HG02884 (cell line): ENCODE results near the gene ZNF821.
"Not testable (repeated sequence)": the region's sequence is repeated elsewhere in the genome, so short reads cannot be mapped to it uniquely, and the experiment has no call there.

Experiments
- ATAC-seq: cut with Tn5 transposase; IDR thresholded peaks from one replicate; pipeline ENCODE4 v1.9.1; 2021; ENCODE audit warnings: mild to moderate bottlenecking, moderate library complexity; ENCODE audit not compliant: unreplicated experiment

ZNF821 gene

DNA sequence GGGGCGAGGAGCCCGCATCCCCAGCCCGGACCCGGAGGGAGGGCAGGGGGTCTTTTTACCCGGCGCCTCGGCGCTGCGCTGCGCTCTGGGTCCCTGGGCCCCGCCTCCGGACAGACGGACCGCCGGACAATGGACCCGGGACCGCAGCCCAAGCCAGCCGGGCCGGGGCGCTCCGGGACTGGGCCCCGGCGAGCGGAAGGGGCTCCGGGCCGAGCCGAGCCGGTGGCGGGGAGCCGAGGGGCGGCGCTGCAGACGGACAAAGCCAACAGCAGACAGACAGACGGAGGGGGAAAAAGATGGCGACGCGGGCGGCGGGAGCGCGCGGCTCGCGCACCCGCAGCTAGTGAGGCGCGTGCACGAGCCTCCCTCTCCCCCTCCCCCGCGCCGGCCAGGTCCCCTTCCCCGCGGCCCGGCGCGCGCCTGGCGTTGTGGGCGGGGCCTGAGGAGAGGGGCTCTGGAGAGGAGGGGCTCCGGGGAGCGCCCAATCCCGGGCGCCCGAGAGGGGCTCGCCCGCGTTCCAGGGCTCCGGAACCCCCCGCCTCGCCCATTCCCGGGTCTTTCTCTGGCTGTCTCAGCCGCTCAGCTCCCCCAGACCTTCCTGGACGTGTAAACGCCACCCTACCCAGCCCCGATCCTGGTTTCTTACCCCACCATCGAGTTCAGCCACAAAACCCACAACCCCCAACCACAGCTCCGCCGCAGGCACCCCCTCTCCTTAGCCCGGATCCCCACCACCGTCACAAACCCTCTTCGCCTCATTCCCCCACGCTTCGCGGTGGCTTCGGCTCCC lies at the start of gene ZNF821:
ZNF821 (minus strand) TSS at position 334 of the 790 bp plus-strand sequence. CDS start 4,236 bp downstream, outside the sequence.
- peak; percentile 45 for ATAC-seq

DNA sequence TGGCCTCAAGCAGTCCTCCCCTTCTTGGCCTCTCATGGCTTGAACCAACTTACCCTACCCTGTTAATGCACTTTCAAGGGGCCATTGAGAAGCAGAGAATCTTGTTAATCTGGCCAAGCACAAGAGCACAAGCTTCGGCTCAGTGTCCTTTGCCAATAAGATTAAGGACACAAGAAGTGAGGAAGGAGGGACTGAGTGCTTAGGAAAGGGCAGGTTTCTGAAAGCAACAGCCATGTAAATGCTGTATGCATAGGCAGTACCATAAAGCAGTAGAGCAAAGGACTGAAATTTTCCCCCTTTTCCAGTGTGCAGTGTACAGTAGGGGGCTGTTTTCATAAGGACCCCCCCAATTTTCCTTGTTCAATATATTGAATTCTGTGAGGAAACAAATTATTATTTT lies 49.0 kb upstream of the ZNF821 start:
- no peak for ATAC-seq

- ATAC-seq = no peak
Observed at GRCh38 chr16:71931599-71931998, 47.6 kb upstream of the ZNF821 start.

- ATAC-seq = no peak
Observed at GRCh38 chr16:71931001-71931400, 47.0 kb upstream of the ZNF821 start.

- no peak for ATAC-seq
Observed at GRCh38 chr16:71930013-71930563, 46.1 kb upstream of the ZNF821 start.

GRCh38 chr16:71929048-71929447 lies 45.1 kb upstream of the ZNF821 start:
- ATAC-seq = no peak

DNA sequence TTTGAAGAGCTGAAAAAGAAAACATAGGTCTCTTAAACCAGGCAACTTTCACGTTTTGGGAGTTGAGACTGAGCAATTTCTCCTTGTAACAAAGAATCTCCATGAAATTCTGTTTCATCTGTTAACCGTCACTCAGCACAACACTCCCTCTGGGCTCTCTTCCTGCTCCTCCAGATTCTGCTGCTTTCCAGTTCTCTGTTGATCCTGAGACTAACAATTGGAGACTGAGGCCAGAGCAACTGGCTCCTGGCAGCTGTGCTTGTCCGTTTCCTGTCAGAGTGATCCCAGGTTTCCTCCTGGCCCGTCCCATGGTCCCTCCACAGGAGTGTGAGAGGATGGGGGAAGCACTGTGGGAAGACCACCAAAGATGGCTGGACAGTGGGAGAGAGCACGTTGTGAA lies 43.8 kb upstream of the ZNF821 start:
- no peak for ATAC-seq

DNA sequence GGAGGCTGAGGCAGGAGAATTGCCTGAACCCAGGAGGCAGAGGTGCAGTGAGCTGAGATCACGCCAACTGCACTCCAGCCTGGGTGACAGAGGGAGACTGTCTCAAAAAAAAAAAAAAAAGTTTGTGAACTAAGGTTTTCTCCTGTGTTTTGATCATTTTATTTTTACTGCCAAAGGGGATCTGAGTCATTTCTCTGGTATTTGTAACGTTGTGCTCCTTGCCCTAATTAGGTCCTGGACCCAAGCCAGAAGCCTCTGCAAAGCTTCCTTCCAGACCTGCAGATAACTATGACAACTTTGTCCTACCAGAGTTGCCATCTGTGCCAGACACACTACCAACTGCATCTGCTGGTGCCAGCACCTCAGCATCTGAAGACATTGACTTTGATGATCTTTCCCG lies 43.4 kb upstream of the ZNF821 start:
- no peak for ATAC-seq

GRCh38 chr16:71924710-71925109 lies 40.7 kb upstream of the ZNF821 start:
- ATAC-seq = no peak

- no peak for ATAC-seq
Observed at GRCh38 chr16:71923941-71924690, 40.1 kb upstream of the ZNF821 start.

DNA sequence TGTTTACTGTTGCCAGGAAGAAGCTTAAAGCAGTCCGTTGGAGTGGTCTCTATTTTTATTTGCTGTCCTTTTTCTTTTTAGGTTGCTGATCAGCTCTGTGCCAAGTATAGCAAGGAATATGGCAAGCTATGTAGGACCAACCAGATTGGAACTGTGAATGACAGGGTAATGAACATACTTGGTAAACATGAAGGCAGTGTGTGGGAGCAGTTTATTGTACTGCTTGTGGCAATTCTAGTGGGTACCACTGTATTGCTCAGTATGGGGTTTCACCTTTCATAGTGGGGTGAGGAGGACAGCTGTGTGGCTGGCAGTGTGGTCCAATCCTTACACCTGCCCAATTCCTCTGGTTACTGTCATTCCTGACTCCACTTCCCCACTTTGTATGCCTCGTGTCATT lies 36.7 kb upstream of the ZNF821 start:
- no peak for ATAC-seq

GRCh38 chr16:71919035-71919434 lies 35.1 kb upstream of the ZNF821 start:
- ATAC-seq = peak; percentile 82

DNA sequence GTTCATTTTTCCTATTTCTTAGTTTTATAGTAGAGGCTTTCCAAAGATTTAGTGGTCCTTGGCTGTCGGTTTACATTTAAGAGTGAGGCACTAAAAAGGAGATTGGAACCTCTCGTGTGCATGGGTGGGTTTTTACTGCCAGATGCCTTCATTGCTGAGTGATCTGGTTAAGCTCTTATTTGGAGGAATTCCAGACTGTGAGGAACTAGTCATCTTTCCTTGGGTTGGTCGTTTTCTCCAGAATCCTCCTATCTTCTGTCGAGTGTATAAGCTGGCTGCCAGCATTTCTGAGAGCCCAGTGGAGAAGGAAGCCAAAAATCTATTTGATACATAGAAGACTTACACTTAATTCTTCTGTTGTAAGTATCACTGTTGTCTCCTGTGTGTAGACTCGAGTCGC lies 33.9 kb upstream of the ZNF821 start:
- ATAC-seq = no peak

DNA sequence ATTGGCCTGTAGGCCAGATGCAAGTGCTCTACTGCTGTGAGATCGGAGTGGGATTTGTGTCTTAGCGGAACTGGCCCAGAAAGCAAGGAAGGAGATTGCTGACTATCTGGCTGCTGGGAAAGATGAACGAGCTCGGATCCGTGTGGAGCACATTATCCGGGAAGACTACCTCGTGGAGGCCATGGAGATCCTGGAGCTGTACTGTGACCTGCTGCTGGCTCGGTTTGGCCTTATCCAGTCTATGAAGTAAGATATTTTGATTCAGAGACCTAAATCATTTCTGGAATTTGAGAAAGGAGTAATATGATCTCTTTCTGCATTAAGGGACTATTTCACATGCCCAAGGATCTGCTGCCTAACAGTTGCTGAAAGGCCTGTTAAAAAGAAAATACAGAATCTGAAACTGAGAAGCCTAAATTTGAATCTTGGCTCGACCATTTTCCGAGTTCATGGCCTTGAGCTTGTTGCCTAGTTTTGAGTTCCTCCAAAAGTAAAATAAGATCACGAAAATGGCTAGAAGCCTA lies 32.5 kb upstream of the ZNF821 start:
- ATAC-seq = no peak

DNA sequence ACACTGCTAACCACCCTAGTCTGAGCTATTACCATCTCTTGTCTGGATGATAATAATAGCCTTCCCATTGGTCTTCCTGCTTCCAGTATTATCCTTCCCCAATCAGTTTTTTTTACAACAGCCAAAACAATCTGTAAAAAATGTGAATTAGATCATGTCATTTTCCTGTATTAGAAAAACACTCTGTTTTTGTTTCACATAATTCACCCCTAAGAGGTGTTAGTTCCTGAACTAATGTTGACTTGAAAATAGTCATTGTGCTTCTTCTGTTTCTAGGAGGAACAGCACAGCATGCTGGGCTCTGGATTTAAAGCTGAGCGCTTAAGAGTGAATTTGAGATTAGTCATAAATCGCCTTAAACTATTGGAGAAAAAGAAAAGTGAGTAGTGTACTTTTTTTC lies 31.4 kb upstream of the ZNF821 start:
- no peak for ATAC-seq

GRCh38 chr16:71914802-71915201 lies 30.8 kb upstream of the ZNF821 start:
- ATAC-seq = no peak

GRCh38 chr16:71912534-71913275 lies 28.7 kb upstream of the ZNF821 start:
- no peak for ATAC-seq

GRCh38 chr16:71911121-71911520 lies 27.1 kb upstream of the ZNF821 start:
- ATAC-seq = no peak

GRCh38 chr16:71905765-71906164 lies 21.8 kb upstream of the ZNF821 start:
- not testable (repeated sequence) for ATAC-seq

DNA sequence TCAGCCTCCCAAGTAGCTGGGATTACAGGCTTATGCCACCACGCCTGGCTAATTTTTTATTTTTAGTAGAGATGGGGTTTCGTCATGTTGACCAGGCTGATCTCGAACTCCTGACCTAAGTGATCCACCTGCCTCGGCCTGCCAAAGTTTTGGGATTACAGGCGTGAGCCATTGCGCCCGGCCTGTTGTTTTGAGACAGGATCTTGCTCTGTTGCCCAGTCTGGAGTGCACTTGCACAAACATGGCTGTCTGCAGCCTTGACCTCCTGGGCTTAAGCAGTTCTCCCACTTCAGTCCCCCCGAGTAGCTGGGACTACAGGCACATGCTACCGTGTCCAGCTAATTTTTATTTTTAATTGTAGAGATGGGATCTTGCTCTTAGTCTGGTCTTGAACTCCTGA lies 20.3 kb upstream of the ZNF821 start:
- no peak for ATAC-seq

GRCh38 chr16:71903608-71904007 lies 19.6 kb upstream of the ZNF821 start:
- no peak for ATAC-seq
